ENCODE measurements around the gene PIP4K2A.

The PIP4K2A gene

DNA sequence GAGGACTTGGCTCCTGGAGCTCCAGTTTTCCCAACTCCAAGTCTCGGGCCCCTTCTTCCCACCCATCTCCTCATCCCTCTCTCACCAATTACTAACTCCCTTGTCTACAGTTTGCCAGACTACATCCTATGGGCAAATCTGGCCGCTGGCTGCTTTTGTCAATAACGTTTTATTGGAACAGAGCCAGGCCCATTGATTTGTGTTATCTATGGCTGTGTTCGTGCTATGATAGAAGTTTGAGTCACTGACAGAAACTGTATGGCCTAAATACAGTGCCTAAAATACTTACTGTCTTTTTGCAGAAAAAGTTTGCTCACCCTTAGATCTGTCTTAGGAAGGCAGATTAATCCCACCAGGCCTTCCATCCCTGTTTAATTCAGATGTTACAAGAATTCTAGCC is 71.3 kb downstream of the PIP4K2A start:
- H3K4me3 ChIP-seq (ENCODE audit: low read depth, low read length) = no peak overlapping the region

DNA sequence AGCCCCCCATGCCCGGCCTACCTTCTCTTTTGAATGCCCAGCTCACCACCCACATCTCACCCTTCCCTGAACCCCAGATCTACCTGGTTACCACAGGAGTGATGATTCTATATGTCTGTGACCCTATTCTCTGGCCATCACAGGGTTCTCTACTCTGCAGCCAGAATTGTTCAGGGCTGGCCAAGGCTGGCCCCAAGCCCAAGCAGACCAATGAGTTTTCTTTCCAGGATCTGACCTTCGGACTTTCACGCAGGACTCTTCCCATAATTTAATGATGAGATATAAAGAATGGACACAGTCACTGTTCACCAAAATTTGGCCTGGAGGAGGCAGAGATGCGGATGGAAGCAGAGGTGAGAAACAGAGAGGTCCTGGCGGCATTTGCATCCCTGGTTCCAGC is 72.6 kb downstream of the PIP4K2A start:
- H3K4me3 ChIP-seq (ENCODE audit: low read depth, low read length) = no peak overlapping the region

DNA sequence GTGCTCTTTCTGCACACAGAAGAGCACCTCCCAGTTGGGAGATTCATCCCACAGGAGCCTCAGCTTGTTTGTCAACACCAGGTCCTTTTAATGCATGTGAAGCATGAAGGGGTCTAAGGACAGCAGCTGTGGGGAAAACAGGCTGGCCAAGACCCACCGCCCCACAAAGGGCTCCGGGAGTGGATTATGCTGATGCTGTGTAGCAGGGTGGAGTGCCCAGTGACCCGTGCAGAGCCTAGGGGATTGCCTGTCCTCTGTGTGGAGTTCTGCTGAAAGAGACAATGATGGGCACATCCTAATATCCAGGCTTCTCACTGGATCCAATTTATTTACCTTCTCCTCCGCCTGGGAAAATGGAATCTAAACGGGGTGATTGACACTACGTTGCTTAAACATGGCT is 74.0 kb downstream of the PIP4K2A start:
- no peak overlapping the region for H3K4me3 ChIP-seq (ENCODE audit: low read depth, low read length)

GRCh38 chr10:22638863-22639262 is 75.5 kb downstream of the PIP4K2A start:
- no peak overlapping the region for H3K4me3 ChIP-seq (ENCODE audit: low read depth, low read length)

DNA sequence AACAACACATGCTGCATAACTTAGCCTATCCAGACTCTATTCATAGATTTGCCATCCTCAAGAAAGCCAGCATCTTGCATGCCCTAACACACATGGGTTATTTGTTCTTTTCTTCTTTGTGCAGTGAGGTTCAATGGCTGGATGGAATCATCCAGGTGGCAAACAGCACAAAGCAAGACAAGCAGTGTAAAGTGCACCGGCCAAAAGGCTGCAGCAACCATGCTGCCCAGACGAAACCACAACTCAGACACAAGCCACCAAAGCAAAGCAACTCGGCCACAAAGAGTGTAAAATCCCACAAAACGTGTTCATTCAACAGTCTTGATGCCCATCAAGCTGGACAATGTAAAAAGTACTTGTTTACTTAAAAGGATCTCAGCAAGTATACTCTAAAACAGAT is 76.9 kb downstream of the PIP4K2A start:
- no peak overlapping the region for H3K4me3 ChIP-seq (ENCODE audit: low read depth, low read length)

GRCh38 chr10:22635650-22636049 is 78.7 kb downstream of the PIP4K2A start:
- no peak overlapping the region for H3K4me3 ChIP-seq (ENCODE audit: low read depth, low read length)

- no peak overlapping the region for H3K4me3 ChIP-seq (ENCODE audit: low read depth, low read length)
Observed at GRCh38 chr10:22634606-22635459, 79.5 kb downstream of the PIP4K2A start.

DNA sequence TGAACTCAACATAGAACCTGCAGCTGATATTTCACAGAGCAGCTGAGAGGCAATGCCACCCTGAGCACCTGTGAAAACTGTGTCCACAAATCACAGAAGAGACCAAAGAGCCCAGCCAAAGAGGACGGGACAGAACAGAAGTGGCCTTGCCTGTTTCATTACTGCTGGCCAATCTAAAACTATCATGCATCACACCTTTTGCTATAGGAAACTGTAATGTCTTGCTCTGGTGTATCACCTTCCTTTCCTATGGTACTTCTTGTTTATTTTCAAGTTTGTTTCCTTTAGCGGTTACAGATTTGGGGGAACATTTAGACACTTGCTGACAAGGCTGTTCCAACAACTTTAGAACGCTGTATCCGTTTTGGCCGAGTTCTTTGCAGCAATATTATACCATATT is 80.3 kb downstream of the PIP4K2A start:
- H3K4me3 ChIP-seq (ENCODE audit: low read depth, low read length) = no peak overlapping the region

- H3K4me3 ChIP-seq (ENCODE audit: low read depth, low read length) = no peak overlapping the region
Observed at GRCh38 chr10:22633528-22633927, 80.8 kb downstream of the PIP4K2A start.

DNA sequence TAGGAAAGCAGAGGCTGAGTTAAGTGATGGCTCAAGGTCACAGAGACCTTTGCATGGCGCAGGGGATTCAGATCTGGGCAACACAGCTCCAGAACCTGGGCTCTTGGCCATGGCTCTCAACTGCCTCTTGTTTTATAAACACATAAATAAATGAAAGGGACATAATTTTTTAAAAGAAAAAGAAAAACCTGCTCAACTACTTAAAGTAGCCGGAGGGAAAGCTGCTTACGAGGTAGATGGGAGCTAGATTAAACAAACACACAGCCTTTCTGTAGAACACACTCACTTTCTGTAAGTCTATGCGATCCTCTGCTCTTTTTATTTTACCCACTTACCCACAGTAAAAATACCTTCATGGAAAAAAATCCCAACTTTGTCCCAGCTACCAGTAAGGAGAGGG is 81.3 kb downstream of the PIP4K2A start:
- no peak overlapping the region for H3K4me3 ChIP-seq (ENCODE audit: low read depth, low read length)

DNA sequence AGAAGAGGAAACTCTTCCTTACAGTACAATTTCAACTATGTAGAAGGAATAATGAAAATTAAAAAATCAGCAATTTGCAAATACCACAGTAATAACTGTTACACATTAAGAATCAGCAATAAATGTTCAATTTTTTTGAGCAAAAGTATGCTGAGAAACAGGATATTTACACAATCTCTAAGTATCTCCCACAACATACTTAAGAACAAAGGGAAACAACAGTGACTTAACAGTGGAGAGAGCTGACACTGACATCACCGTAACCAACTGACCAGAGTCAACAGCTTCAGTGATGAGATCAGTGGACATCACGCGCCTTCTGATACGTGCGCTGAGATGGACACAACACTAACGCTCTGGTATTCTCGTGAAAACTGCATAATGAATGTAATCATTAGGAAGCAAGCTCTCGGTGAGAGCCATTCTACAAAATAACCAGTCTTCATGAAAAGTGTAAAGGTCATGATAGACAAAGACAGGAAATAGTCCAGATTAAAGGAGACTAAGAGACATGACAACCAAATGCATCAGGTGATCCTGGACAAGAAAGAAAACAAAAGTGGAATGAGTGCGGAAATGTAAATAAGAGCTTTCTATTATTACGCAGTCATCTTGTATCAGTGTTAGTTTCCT is 82.6 kb downstream of the PIP4K2A start:
- no peak overlapping the region for H3K4me3 ChIP-seq (ENCODE audit: low read depth, low read length)

- no peak overlapping the region for H3K4me3 ChIP-seq (ENCODE audit: low read depth, low read length)
Observed at GRCh38 chr10:22631185-22631584, 83.2 kb downstream of the PIP4K2A start.

GRCh38 chr10:22630234-22631174 is 83.9 kb downstream of the PIP4K2A start:
- no peak overlapping the region for H3K4me3 ChIP-seq (ENCODE audit: low read depth, low read length)

- no peak overlapping the region for H3K4me3 ChIP-seq (ENCODE audit: low read depth, low read length)
Observed at GRCh38 chr10:22629852-22630233, 84.5 kb downstream of the PIP4K2A start.

- no peak overlapping the region for H3K4me3 ChIP-seq (ENCODE audit: low read depth, low read length)
Observed at GRCh38 chr10:22629126-22629525, 85.3 kb downstream of the PIP4K2A start.

DNA sequence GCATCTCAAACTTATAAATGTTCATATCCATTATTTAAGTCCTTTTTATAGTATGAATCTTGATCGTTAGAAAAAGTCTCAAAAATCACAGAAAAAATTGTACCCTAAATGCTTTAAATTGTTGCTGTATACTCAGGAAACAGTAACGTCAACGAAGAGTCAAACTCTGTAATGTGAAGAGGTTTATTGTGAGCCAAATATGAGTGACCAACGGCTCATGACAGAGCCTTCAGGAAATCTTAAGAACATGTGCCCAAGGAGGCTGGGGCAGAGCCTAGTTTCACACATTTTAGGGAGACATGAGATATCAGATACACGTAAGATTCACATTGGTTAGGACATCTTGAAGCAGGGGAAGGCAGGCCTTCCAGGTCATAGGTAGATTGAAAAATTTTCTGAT is 86.1 kb downstream of the PIP4K2A start:
- H3K4me3 ChIP-seq (ENCODE audit: low read depth, low read length) = no peak overlapping the region

DNA sequence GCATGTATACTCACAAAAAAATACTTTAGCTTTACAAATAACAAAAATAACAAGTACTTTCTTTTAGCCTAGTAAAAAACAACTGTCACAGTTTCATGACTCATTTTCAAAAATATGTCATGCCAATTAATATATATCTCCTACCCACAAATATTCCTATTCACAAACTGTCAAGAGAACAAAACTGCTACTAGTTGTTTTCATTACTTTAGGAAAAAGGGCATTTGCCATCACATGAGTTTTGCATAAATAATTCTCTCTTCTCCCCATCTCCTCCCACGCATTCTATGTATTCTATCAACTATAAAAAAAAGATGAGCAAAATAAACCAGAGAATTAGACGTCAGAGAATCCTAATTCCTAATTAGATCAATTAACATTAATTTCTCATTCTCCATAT is 87.6 kb downstream of the PIP4K2A start:
- no peak overlapping the region for H3K4me3 ChIP-seq (ENCODE audit: low read depth, low read length)

GRCh38 chr10:22625516-22626290 is 88.7 kb downstream of the PIP4K2A start:
- no peak overlapping the region for H3K4me3 ChIP-seq (ENCODE audit: low read depth, low read length)

GRCh38 chr10:22624287-22624738 is 90.1 kb downstream of the PIP4K2A start:
- no peak overlapping the region for H3K4me3 ChIP-seq (ENCODE audit: low read depth, low read length)

DNA sequence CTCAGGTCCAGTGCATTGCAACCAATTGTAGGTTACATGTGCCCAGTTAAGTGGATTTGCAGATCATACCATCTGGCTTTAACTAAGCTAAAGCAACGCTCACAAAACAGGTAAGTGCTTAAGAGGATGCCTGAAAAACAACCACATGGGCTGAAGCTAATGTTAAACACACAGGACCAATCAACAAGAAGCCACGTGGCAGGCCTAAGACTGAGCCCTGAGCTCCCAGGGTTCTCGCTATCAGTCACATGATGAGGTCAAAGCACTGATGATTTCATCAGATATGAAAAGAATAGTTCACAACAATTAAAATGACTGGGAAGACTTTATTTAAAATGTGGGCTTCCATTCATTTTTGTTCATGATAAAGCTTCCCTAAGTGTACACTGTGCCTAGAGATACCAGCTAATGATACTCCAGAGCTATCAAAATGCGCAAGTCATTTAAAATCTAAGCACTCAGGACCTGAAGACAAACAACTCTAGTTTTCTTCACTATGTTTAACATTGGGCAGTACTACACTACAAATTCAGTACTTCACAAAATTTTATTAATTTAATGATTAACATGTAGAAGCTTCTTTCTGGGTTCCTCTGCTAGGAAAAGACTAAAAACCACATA is 90.6 kb downstream of the PIP4K2A start:
- H3K4me3 ChIP-seq (ENCODE audit: low read depth, low read length) = no peak overlapping the region

All from iPS-11a (cell line).